Right renal cortex interstitium (tissue), 3 donors: ENCODE results near the gene TUBGCP6. TPM values are rescaled to one million over a fixed set of nuclear protein-coding genes. Genes with fewer than 3 reads are reported as not detected.
A peak's percentile ranks its signal among the peaks of the same experiment; 100 is the strongest.
"Not testable (repeated sequence)": the region's sequence is repeated elsewhere in the genome, so short reads cannot be mapped to it uniquely, and the experiment has no call there.

Source experiments
- DNase-seq, 3 donors: peaks; one replicate each; pipeline ENCODE4 v3.0.0-alpha.2; 2013; ENCODE audit warnings: low read depth in 3 of 3, low spot score in 2 of 3
- polyA plus RNA-seq, 3 donors: library from polyadenylated mRNA; unstranded; fragments of 120-200 nt; gene quantifications; one replicate each; pipeline ENCODE4 v1.2.1, GENCODE V29; 2013; ENCODE audit not compliant: insufficient read length in 3 of 3

Gene TUBGCP6
- polyA plus RNA-seq, 3 donors, result 26.4 to 28.3 (median 28.1) TPM

- DNase-seq, result no peak
Observed at GRCh38 chr22:50216684-50217520, 27.9 kb downstream of the TUBGCP6 start.

- DNase-seq, result no peak
Observed at GRCh38 chr22:50216055-50216683, 28.7 kb downstream of the TUBGCP6 start.

GRCh38 chr22:50215297-50216054 lies 29.3 kb downstream of the TUBGCP6 start:
- DNase-seq, result no peak

- no peak for DNase-seq
Observed at GRCh38 chr22:50213263-50213662, 31.6 kb downstream of the TUBGCP6 start.

GRCh38 chr22:50211147-50211546 lies 33.7 kb downstream of the TUBGCP6 start:
- no peak for DNase-seq

DNA sequence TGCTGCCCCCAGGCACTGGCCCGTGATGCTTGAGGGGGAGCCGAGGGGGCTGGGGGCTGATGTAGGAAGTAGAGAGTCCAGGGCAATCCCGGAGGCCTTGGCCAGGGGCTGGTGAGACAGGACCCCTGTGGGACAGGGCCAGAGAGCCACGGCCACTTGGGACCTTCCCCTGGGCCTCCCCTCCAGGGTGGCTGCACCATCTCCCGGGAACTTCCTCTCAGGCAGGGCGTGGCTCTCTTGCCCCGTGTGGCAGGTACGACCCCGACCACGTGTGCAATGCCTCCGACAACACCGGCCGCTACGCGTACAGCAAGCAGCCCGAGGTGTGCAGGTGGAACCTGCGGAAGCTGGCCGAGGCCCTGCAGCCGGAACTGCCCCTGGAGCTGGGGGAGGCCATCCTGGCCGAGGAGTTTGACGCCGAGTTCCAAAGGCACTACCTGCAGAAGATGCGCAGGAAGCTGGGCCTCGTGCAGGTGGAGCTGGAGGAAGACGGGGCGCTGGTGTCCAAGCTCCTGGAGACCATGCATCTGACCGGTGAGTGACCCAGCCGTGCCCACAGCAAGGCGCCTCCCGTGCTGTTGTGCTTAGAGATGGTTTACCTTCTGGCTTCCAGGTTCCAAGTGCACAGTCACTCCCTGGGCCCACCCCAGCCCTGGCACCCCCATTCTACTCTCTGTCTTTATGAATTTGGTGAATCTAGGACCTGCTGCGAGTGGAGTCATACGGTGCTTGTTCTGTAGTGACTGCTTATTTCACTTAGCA lies 34.3 kb downstream of the TUBGCP6 start:
- DNase-seq, result no peak

DNA sequence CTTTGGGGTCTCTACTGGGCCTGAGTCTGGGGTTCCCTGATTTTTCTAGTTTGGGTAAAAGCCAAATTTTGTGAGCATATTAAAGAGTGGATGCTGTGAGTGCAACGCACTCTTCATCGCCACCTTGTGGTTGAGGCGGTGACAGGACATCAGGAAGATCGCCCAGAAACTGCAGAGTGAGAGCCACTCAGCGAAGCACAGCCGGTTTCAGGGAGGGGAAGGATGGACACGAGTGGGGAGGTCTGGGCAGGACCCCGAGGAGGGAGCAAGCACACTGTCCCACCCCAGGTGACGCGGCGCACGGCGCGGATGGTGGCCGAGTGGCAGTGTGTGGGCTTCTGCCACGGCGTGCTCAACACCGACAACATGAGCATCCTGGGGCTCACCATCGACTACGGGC lies 34.9 kb downstream of the TUBGCP6 start:
- DNase-seq, result peak in 1 of 3 donors; percentile 36

- no peak for DNase-seq
Observed at GRCh38 chr22:50208939-50209892, 35.6 kb downstream of the TUBGCP6 start.

DNA sequence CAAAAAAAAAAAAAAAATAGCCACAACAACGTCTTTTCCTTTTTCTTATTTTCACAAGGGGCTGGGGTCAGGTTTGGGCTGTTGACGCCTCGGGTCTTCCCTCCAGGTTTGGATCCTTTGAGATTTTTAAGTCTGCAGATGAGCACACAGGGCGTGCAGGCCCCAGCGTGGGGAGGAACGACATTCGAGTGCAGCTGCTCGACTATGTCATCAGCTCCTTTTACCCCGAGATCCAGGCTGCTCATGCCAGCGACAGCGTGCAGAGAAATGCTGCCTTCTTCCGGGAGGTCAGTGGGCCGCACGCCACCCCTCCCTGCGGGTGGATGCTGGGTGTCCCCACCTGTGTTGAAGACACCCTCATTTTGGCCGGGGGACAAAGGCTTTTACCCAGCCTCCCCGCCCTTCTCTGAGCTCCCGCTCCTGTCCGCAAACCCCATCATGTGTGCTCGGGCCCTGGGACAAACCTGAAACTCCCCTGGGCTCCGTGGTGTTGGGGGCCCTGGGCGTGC lies 36.3 kb downstream of the TUBGCP6 start:
- DNase-seq, result no peak

DNA sequence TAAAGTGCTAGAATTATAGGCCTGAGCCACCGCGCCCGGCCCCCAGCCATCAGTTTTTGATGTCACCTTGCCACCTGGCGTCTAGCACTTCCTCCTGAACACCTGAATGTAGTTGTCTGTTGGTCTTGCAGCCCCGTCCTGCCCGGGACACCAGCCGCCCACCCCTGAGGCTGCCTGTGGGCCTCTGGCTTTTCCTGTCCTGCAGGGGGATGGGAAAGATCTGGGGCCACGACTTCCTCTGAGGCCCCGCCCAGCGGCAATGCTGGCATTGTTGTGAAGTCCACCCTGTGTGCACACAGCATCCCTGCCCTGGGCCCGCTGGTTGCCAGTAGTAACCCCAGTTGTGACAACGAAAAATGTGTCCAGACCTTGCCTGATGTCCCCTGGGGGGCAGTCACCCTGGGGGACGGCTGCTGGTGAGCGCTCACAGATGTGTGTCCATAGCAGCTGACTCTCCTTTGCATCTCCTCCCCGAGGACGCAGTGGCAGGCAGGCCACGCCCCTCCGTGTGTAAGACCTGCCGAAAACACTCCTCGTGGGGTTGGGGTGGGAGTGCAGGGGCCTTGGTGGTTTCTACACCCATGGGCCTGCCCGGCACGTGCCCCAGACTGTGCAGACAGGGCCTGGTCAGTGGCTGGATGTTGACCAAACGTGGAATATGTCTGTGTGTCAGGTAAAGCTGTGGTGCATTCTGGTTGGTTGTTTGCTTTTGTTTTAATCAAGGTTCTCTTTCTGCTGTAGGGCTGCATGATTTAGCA lies 37.3 kb downstream of the TUBGCP6 start:
- no peak for DNase-seq

DNA sequence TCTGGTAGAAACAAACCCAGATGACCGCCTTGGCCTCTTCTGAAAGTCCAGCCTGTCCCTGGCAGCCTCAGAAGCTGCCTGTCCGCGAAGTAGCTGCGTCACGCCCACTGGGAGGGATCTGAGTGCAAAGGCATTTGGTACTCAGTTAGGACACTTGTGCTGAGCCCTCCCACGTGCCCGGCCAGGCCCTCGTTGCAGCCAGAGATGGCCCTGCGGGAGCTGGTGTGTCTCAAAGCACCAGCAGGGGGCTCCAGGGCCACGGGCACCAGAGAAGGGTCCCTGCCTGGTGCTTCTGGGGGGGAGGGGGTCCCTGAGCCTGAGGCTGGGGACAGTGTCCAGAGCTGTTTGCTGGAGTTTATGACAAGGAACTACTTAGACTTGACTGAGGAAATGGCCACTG lies 38.2 kb downstream of the TUBGCP6 start:
- DNase-seq, result no peak

GRCh38 chr22:50205781-50206569 lies 38.8 kb downstream of the TUBGCP6 start:
- DNase-seq, result no peak

DNA sequence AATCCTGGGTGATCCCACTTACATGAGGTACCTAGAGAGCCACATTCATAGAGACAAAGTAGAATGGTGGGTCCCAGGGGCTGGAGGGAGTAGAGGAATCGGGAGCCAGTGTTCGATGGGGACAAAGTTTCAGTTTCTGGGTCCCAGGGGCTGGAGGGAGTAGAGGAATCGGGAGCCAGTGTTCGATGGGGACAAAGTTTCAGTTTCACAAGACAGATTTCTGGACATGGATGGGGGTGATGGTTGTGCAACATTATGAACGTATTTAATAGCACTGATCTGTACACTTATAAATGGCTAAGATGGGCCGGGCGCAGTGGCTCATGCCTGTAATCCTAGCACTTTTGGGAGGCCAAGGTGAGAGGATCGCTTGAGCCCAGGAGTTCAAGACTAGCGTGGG lies 39.8 kb downstream of the TUBGCP6 start:
- not testable (repeated sequence) for DNase-seq

- no peak for DNase-seq
Observed at GRCh38 chr22:50204571-50204970, 40.3 kb downstream of the TUBGCP6 start.

DNA sequence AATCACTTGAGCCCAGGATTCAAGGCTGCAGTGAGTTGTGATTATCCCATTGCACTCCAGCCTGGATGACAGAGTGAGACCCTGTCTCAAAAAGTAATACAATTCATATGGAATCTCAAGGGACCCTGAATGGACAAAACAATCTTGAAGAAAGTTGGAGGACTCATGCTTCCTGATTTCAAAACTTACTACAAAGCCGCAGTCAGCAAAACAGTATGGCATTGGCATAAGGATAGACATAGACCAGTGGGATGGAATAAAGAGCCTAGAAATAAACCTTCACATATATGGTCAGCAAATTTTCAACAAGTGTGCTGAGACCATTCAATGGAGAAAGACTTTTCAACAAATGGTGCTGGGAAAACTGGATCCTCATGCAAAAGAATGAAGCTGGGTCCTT lies 41.5 kb downstream of the TUBGCP6 start:
- DNase-seq, result no peak

GRCh38 chr22:50202130-50202666 lies 42.6 kb downstream of the TUBGCP6 start:
- no peak for DNase-seq
